HAP-1 (cell line): ENCODE results near the gene KIAA1586.

Experiments
- DNase-seq, 2 experiments: peaks; one replicate each; pipeline ENCODE4 v3.0.0-alpha.2; 2016 to 2020; ENCODE audit warnings: low spot score in 2 of 2
- H3K27me3 ChIP-seq: fragments of 250-450 bp; sonication (Bioruptor Pico); 2 replicates; pipeline ENCODE4 v1.5.1; 2020; ENCODE audit warnings: low read depth, mild to moderate bottlenecking, moderate library complexity
- H3K36me3 ChIP-seq: fragments of 250-450 bp; sonication (Bioruptor Pico); replicated peaks from 2 replicates; pipeline ENCODE4 v1.5.1; 2020; ENCODE audit warnings: mild to moderate bottlenecking
- H3K4me1 ChIP-seq: fragments of 250-450 bp; sonication (Bioruptor Pico); 2 replicates; pipeline ENCODE4 v1.5.1; 2020; ENCODE audit warnings: mild to moderate bottlenecking
- H3K4me3 ChIP-seq: fragments of 250-450 bp; sonication (Bioruptor Pico); 2 replicates; pipeline ENCODE4 v1.5.1; 2020; ENCODE audit warnings: mild to moderate bottlenecking, moderate library complexity
- H3K9me3 ChIP-seq: fragments of 250-450 bp; sonication (Bioruptor Pico); 2 replicates; pipeline ENCODE4 v1.5.1; 2020; ENCODE audit warnings: mild to moderate bottlenecking, moderate library complexity
- in situ Hi-C: fragments of 300-500 bp; cut with MboI; formaldehyde crosslinking; loops from 3 replicates; pipeline ENCODE4 v1.14.3; 2020; ENCODE audit warnings: low sequenced_read_pairs, inconsistent platforms, mixed read lengths

The KIAA1586 gene

GRCh38 chr6:57097596-57097995, 51.1 kb downstream of the KIAA1586 start:
- in situ Hi-C loops = no loop called here
- DNase-seq = no peak

GRCh38 chr6:57102976-57103375, 56.5 kb downstream of the KIAA1586 start:
- H3K36me3 ChIP-seq = peaks cover 62% of the 10 kb centered on the region

More at GRCh38 chr6:57097596-57097995, 51.1 kb downstream of the KIAA1586 start:
- H3K36me3 ChIP-seq = peaks cover 50% of the 10 kb centered on the region
- H3K9me3 ChIP-seq = no peaks in the 10 kb centered on the region
- H3K4me3 ChIP-seq = no peak overlapping the region
- peaks cover 13% of the 10 kb centered on the region for H3K4me1 ChIP-seq
- no peaks in the 10 kb centered on the region for H3K27me3 ChIP-seq

GRCh38 chr6:57104336-57104735, 57.8 kb downstream of the KIAA1586 start:
- no peaks in the 10 kb centered on the region for H3K9me3 ChIP-seq
- H3K27me3 ChIP-seq = no peaks in the 10 kb centered on the region
- H3K36me3 ChIP-seq = peaks cover 62% of the 10 kb centered on the region
- in situ Hi-C loops = no loop called here
- DNase-seq = no peak
- H3K4me1 ChIP-seq = no peaks in the 10 kb centered on the region
- H3K4me3 ChIP-seq = no peak overlapping the region

More at GRCh38 chr6:57102976-57103375, 56.5 kb downstream of the KIAA1586 start:
- in situ Hi-C loops = no loop called here
- Histone ChIP-seq H3K4me1 (no peaks in the 10 kb centered on the region), H3K4me3 (no peak overlapping the region), H3K9me3 (no peaks in the 10 kb centered on the region), H3K27me3 (no peaks in the 10 kb centered on the region)
- no peak for DNase-seq
